Measurements from ENCODE around the gene AMOT. TPM values are rescaled to one million over a fixed set of nuclear protein-coding genes. Genes with fewer than 3 reads are reported as not detected.
A peak's percentile ranks its signal among the peaks of the same experiment; 100 is the strongest.

AMOT gene
- total RNA-seq, 1 donor from 2014 or later: 36.9 TPM

DNA sequence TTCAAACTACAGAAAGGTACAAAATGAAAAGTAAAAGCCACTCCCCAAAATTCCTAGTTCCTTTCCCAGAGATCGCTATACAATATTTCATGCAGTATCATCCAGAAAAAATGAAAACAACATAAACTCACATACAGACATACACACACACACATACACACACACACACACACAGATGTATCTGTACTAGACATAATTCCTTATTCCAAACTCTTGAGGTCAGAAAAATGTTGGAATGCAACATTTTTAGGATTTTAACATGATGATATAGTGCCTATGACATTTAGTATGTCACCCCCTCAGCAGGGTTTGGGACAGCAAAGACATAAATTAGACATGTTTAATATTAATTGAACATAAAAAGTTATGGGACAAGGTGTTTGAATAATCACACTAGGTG lies 87.5 kb downstream of the AMOT start:
- no peak overlapping the region for H3K4me3 Mint-ChIP-seq (ENCODE audit: unreplicated experiment)
- H3K27me3 Mint-ChIP-seq (ENCODE audit: low read depth, unreplicated experiment): no peaks in the 10 kb centered on the region
- H3K9me3 Mint-ChIP-seq (ENCODE audit: unreplicated experiment): no peaks in the 10 kb centered on the region
- peaks cover 2% of the 10 kb centered on the region for H3K4me1 Mint-ChIP-seq (ENCODE audit: low read depth, unreplicated experiment)
- Histone ChIP-seq H3K4me2 (ENCODE audit: low read length) (no peak overlapping the region), H3K4me1 (ENCODE audit: insufficient read depth, low read length) (no peaks in the 10 kb centered on the region), H3K27ac (ENCODE audit: low read depth, low read length) (no peak overlapping the region), H3K9ac (ENCODE audit: low read length) (no peak overlapping the region), H3K4me3 (ENCODE audit: insufficient read depth, low read depth, low read length) (no peak overlapping the region), H3K27me3 (ENCODE audit: insufficient read depth, low read length) (no peaks in the 10 kb centered on the region), H3K9me3 (ENCODE audit: insufficient read depth, low read depth, low read length) (no peaks in the 10 kb centered on the region), H4K20me1 (ENCODE audit: insufficient read depth, low read length) (no peaks in the 10 kb centered on the region), H2AFZ (ENCODE audit: low read depth, low read length) (no peak overlapping the region), H3K79me2 (ENCODE audit: insufficient read depth, low read length) (no peaks in the 10 kb centered on the region), H3K36me3 (ENCODE audit: insufficient read depth, low read length) (no peaks in the 10 kb centered on the region)
- peak; percentile 55 for FAIRE-seq
- no peak for TF ChIP-seq EZH2 (IDR thresholded peaks at IDR 0.05; ENCODE audit: insufficient read depth, low read length)
- TF ChIP-seq, protein P1, sequence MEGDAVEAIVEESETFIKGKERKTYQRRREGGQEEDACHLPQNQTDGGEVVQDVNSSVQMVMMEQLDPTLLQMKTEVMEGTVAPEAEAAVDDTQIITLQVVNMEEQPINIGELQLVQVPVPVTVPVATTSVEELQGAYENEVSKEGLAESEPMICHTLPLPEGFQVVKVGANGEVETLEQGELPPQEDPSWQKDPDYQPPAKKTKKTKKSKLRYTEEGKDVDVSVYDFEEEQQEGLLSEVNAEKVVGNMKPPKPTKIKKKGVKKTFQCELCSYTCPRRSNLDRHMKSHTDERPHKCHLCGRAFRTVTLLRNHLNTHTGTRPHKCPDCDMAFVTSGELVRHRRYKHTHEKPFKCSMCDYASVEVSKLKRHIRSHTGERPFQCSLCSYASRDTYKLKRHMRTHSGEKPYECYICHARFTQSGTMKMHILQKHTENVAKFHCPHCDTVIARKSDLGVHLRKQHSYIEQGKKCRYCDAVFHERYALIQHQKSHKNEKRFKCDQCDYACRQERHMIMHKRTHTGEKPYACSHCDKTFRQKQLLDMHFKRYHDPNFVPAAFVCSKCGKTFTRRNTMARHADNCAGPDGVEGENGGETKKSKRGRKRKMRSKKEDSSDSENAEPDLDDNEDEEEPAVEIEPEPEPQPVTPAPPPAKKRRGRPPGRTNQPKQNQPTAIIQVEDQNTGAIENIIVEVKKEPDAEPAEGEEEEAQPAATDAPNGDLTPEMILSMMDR (IDR thresholded peaks at IDR 0.05; ENCODE audit: insufficient read depth, low read depth, low read length): no peak
- H3K36me3 Mint-ChIP-seq (ENCODE audit: low read depth, unreplicated experiment): no peaks in the 10 kb centered on the region
- no peak for DNase-seq (ENCODE audit: low read depth)
- no peak overlapping the region for H3K27ac Mint-ChIP-seq (ENCODE audit: unreplicated experiment)

DNA sequence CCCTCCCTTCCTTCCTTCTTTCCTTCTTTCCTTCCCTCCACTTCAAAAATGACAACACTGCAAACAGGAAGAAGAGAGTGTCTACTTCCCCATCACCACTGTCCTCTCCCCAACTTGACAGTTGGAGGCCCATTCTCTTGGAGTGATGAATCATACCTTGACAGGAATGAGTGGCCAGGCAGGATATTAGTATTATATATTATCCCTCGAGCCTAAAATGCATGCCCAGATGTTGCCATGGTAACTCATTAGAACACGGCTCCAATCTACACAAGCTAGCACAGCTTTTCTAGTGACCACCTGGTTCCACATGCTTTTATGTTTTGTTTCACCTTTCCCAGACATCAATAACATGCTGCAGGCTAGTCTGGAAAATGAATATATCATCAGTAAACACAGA lies 89.6 kb downstream of the AMOT start:
- TF ChIP-seq, protein P1 (IDR thresholded peaks at IDR 0.05; ENCODE audit: insufficient read depth, low read depth, low read length): no peak
- TF ChIP-seq EZH2 (IDR thresholded peaks at IDR 0.05; ENCODE audit: insufficient read depth, low read length): no peak
- Histone ChIP-seq H3K4me3 (ENCODE audit: insufficient read depth, low read depth, low read length) (no peak overlapping the region), H3K27ac (ENCODE audit: low read depth, low read length) (no peak overlapping the region), H3K79me2 (ENCODE audit: insufficient read depth, low read length) (no peaks in the 10 kb centered on the region), H2AFZ (ENCODE audit: low read depth, low read length) (no peak overlapping the region), H3K27me3 (ENCODE audit: insufficient read depth, low read length) (no peaks in the 10 kb centered on the region), H4K20me1 (ENCODE audit: insufficient read depth, low read length) (no peaks in the 10 kb centered on the region), H3K9me3 (ENCODE audit: insufficient read depth, low read depth, low read length) (no peaks in the 10 kb centered on the region), H3K4me2 (ENCODE audit: low read length) (no peak overlapping the region), H3K9ac (ENCODE audit: low read length) (no peak overlapping the region), H3K36me3 (ENCODE audit: insufficient read depth, low read length) (no peaks in the 10 kb centered on the region), H3K4me1 (ENCODE audit: insufficient read depth, low read length) (no peaks in the 10 kb centered on the region)
- H3K36me3 Mint-ChIP-seq (ENCODE audit: low read depth, unreplicated experiment): no peaks in the 10 kb centered on the region
- FAIRE-seq (peak; percentile 98), DNase-seq (ENCODE audit: low read depth) (no peak)
- H3K9me3 Mint-ChIP-seq (ENCODE audit: unreplicated experiment): no peaks in the 10 kb centered on the region
- no peak overlapping the region for H3K4me3 Mint-ChIP-seq (ENCODE audit: unreplicated experiment)
- peaks cover 9% of the 10 kb centered on the region for H3K4me1 Mint-ChIP-seq (ENCODE audit: low read depth, unreplicated experiment)
- H3K27me3 Mint-ChIP-seq (ENCODE audit: low read depth, unreplicated experiment): no peaks in the 10 kb centered on the region
- H3K27ac Mint-ChIP-seq (ENCODE audit: unreplicated experiment): no peak overlapping the region

DNA sequence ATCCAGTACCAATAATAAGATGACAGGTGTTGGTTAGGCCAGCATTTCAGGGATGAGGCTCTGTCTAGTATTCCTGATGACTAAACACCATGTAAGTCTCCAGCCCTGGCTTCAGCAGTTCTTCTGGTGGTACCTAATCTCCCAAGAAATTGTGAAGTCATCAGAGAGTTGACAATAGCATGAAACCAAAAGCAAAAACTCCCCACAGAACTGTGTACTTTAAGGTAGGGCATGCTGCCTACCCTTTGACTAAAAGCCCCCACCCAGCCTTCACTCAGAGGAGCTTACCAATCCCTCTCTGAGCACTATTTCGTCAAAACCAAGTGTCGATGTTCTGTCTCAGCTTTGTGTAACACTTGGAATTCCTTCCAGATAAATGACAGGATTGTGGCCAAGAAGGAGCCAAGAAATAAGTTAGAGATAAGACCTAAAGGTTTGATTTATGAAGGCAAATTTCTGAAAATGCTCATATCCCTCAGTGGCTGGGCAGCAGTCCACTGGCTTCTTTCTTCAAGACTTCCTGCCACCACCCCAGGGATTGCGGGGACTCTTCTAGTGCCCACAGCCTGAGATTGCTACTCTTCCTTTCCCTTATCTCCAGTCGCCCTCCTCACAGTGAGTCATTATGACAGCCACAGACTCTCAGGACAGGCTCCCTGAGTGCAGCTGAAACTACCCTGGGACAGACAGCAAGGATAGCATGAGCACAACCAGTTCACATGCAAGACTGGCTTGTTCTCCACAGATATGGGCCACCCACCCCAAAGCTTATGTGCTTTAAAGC lies 93.6 kb downstream of the AMOT start:
- no peak overlapping the region for H3K27ac ChIP-seq (ENCODE audit: low read depth, low read length)
- no peak overlapping the region for H3K4me2 ChIP-seq (ENCODE audit: low read length)
- no peaks in the 10 kb centered on the region for H3K36me3 ChIP-seq (ENCODE audit: insufficient read depth, low read length)
- no peaks in the 10 kb centered on the region for H3K79me2 ChIP-seq (ENCODE audit: insufficient read depth, low read length)
- Mint-ChIP-seq H3K27ac (ENCODE audit: unreplicated experiment) (no peak overlapping the region), H3K27me3 (ENCODE audit: low read depth, unreplicated experiment) (no peaks in the 10 kb centered on the region), H3K4me1 (ENCODE audit: low read depth, unreplicated experiment) (peaks cover 6% of the 10 kb centered on the region), H3K4me3 (ENCODE audit: unreplicated experiment) (no peak overlapping the region), H3K9me3 (ENCODE audit: unreplicated experiment) (no peaks in the 10 kb centered on the region), H3K36me3 (ENCODE audit: low read depth, unreplicated experiment) (no peaks in the 10 kb centered on the region)
- no peak overlapping the region for H3K9ac ChIP-seq (ENCODE audit: low read length)
- no peaks in the 10 kb centered on the region for H3K4me1 ChIP-seq (ENCODE audit: insufficient read depth, low read length)
- H3K27me3 ChIP-seq (ENCODE audit: insufficient read depth, low read length): no peaks in the 10 kb centered on the region
- no peaks in the 10 kb centered on the region for H3K9me3 ChIP-seq (ENCODE audit: insufficient read depth, low read depth, low read length)
- no peak overlapping the region for H3K4me3 ChIP-seq (ENCODE audit: insufficient read depth, low read depth, low read length)
- TF ChIP-seq, protein P1 (IDR thresholded peaks at IDR 0.05; ENCODE audit: insufficient read depth, low read depth, low read length): no peak
- no peak for TF ChIP-seq EZH2 (IDR thresholded peaks at IDR 0.05; ENCODE audit: insufficient read depth, low read length)
- FAIRE-seq (peak; percentile 49), DNase-seq (ENCODE audit: low read depth) (peak; percentile 54)
- no peaks in the 10 kb centered on the region for H4K20me1 ChIP-seq (ENCODE audit: insufficient read depth, low read length)
- H2AFZ ChIP-seq (ENCODE audit: low read depth, low read length): no peak overlapping the region

Data from astrocyte (in vitro differentiated cells and primary cell).